OCI-LY7 (cell line): ENCODE data around the gene TSG101. TPM values are rescaled to one million over a fixed set of nuclear protein-coding genes. Genes with fewer than 3 reads are reported as not detected.

ENCODE experiments used
- BruUV-seq: library from RNA; stranded (reverse); fragments of 400-500 nt; replicated peaks from 2 replicates; lab custom pipeline; 2021; lab: Mats Ljungman, UMichigan
- CTCF ChIA-PET: fragments of 300-600 bp; sonication (Branson Sonifier 250); formaldehyde crosslinking; loops from one replicate; lab custom pipeline; 2022; ENCODE audit warnings: antibody characterized with exemption; ENCODE audit not compliant: unreplicated experiment; lab: Charles Lee
- POLR2A ChIA-PET: fragments of 300-600 bp; sonication (Branson Sonifier 250); formaldehyde crosslinking; loops from one replicate; lab custom pipeline; 2022; ENCODE audit warnings: antibody characterized with exemption; lab: Charles Lee
- DNase-seq: peaks from one replicate; pipeline ENCODE4 v3.0.0-alpha.2; 2015; ENCODE audit warnings: low spot score
- H2AFZ ChIP-seq: fragments of 200-600 bp; sonication (generic), shearing (Covaris generic); 2 replicates; pipeline ENCODE4 v1.6.1; 2014; ENCODE audit warnings: mild to moderate bottlenecking, antibody characterized with exemption, low read length, moderate library complexity
- H3K27ac ChIP-seq: fragments of 200-600 bp; sonication (generic); 2 replicates; pipeline ENCODE4 v1.5.1; 2014; ENCODE audit warnings: mixed run types, low read depth, mild to moderate bottlenecking, moderate library complexity, low read length, inconsistent platforms; ENCODE audit not compliant: poor library complexity, severe bottlenecking
- H3K36me3 ChIP-seq: fragments of 200-600 bp; sonication (generic); 2 replicates; pipeline ENCODE4 v1.6.1; 2014; ENCODE audit warnings: mild to moderate bottlenecking, antibody characterized with exemption, low read length, moderate library complexity, mixed read lengths; ENCODE audit not compliant: insufficient read depth
- H3K4me1 ChIP-seq: fragments of 200-600 bp; sonication (generic); 2 replicates; pipeline ENCODE4 v1.5.1; 2014; ENCODE audit warnings: mild to moderate bottlenecking, low read length; ENCODE audit not compliant: insufficient read depth, poor library complexity, severe bottlenecking
- H3K4me2 ChIP-seq: fragments of 200-600 bp; sonication (generic); 2 replicates; pipeline ENCODE4 v1.6.1; 2014; ENCODE audit warnings: mild to moderate bottlenecking, low read length
- H3K4me3 ChIP-seq: fragments of 200-600 bp; sonication (generic); 2 replicates; pipeline ENCODE4 v1.5.1; 2014; ENCODE audit warnings: mild to moderate bottlenecking, low read depth, low read length; ENCODE audit not compliant: poor library complexity, severe bottlenecking
- H3K79me2 ChIP-seq: fragments of 200-600 bp; sonication (generic); 2 replicates; pipeline ENCODE4 v1.6.1; 2016; ENCODE audit warnings: low read depth, mild to moderate bottlenecking, low read length, moderate library complexity, mixed read lengths; ENCODE audit not compliant: insufficient read depth
- H3K9me2 ChIP-seq: fragments of 200-600 bp; sonication (generic); 2 replicates; pipeline ENCODE4 v1.6.1; 2016; ENCODE audit warnings: mild to moderate bottlenecking, low read length, mixed read lengths; ENCODE audit not compliant: insufficient read depth
- H3K9me3 ChIP-seq: fragments of 200-600 bp; sonication (generic); 2 replicates; pipeline ENCODE4 v1.6.1; 2014; ENCODE audit warnings: mild to moderate bottlenecking, mixed run types, low read length, mixed read lengths
- H4K20me1 ChIP-seq: fragments of 200-600 bp; sonication (generic); 2 replicates; pipeline ENCODE4 v1.6.1; 2014; ENCODE audit warnings: mild to moderate bottlenecking, antibody characterized with exemption, low read length, moderate library complexity, mixed read lengths; ENCODE audit not compliant: insufficient read depth
- EZH2phosphoT487 ChIP-seq: fragments of 200-600 bp; sonication (generic); IDR thresholded peaks from 2 replicates; pipeline ENCODE4 v1.6.1; 2018; ENCODE audit warnings: low read depth, borderline replicate concordance, mild to moderate bottlenecking, mixed run types, antibody characterized with exemption, low read length, moderate library complexity, mixed read lengths
- intact Hi-C: fragments of 100-400 bp; cut with micrococcal nuclease; formaldehyde crosslinking; loops from one replicate; pipeline ENCODE4 v1.10.0; 2022; ENCODE audit not compliant: unreplicated experiment
- total RNA-seq, 2 experiments: library from RNA; depleted of rRNA in 1 of 2; stranded (reverse); fragments of >200 nt in 1 of 2; shearing (Covaris generic) in 1 of 2; gene quantifications; 2 replicates each; pipeline ENCODE4 v1.2.3, GENCODE V29; 2014 to 2022
- TF ChIP-seq, protein P1 (sequence below): fragments of 200-600 bp; sonication (generic); conservative IDR thresholded peaks from 2 replicates; pipeline ENCODE4 v1.5.1; 2014; ENCODE audit warnings: mild to moderate bottlenecking, antibody characterized with exemption, low read length, moderate library complexity, mixed read lengths

TSG101 gene
- total RNA-seq, 2 experiments from 2014 or later = 54.2 to 96.8 TPM

DNA sequence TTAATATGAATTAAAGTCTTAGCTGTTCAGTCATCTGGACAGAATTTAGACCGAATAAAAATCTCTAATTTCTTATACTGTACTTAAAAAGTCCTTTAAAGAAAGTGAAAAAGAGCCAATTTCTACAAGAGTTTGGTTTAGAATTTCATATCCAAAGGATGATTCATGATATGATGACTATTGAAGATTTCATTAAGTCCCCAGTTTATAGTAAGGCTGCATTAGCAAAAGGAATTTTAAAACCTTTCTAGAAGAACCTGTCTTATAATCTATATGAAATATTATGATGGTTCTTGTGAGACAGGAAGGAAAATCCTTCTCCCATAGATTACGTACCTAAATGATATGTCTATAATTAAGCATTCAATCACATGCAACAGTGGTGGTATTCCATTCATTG lies 34.8 kb downstream of the TSG101 start:
- H3K4me3 ChIP-seq = no peak overlapping the region
- intact Hi-C loops = loop anchor here (1.0 kb wide), 1 partner anchor 30 kb away; no protein-coding TSS in a partner anchor
- no TSS peak for BruUV-seq
- H3K27ac ChIP-seq = no peak overlapping the region
- POLR2A ChIA-PET = interaction anchor here (0.5 to 0.9 kb wide), 2 partner anchors 16 to 69 kb away, joined by 3 to 4 read pairs; no protein-coding TSS in a partner anchor
- H3K4me1 ChIP-seq = peaks cover 3% of the 10 kb centered on the region
- no peak for DNase-seq
- CTCF ChIA-PET = no interaction called here
- no peak overlapping the region for H3K4me2 ChIP-seq
- H3K36me3 ChIP-seq = peaks cover 91% of the 10 kb centered on the region
- H2AFZ ChIP-seq = no peak overlapping the region
- H3K9me3 ChIP-seq = no peaks in the 10 kb centered on the region
- H3K79me2 ChIP-seq = no peaks in the 10 kb centered on the region
- H4K20me1 ChIP-seq = 0 out of 2 replicates have a peak, but pooled peaks cover 4% of the 10 kb centered on the region
- H3K9me2 ChIP-seq = no peaks in the 10 kb centered on the region
- TF ChIP-seq, protein P1, sequence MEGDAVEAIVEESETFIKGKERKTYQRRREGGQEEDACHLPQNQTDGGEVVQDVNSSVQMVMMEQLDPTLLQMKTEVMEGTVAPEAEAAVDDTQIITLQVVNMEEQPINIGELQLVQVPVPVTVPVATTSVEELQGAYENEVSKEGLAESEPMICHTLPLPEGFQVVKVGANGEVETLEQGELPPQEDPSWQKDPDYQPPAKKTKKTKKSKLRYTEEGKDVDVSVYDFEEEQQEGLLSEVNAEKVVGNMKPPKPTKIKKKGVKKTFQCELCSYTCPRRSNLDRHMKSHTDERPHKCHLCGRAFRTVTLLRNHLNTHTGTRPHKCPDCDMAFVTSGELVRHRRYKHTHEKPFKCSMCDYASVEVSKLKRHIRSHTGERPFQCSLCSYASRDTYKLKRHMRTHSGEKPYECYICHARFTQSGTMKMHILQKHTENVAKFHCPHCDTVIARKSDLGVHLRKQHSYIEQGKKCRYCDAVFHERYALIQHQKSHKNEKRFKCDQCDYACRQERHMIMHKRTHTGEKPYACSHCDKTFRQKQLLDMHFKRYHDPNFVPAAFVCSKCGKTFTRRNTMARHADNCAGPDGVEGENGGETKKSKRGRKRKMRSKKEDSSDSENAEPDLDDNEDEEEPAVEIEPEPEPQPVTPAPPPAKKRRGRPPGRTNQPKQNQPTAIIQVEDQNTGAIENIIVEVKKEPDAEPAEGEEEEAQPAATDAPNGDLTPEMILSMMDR = no peak
- TF ChIP-seq EZH2phosphoT487 = no peak

DNA sequence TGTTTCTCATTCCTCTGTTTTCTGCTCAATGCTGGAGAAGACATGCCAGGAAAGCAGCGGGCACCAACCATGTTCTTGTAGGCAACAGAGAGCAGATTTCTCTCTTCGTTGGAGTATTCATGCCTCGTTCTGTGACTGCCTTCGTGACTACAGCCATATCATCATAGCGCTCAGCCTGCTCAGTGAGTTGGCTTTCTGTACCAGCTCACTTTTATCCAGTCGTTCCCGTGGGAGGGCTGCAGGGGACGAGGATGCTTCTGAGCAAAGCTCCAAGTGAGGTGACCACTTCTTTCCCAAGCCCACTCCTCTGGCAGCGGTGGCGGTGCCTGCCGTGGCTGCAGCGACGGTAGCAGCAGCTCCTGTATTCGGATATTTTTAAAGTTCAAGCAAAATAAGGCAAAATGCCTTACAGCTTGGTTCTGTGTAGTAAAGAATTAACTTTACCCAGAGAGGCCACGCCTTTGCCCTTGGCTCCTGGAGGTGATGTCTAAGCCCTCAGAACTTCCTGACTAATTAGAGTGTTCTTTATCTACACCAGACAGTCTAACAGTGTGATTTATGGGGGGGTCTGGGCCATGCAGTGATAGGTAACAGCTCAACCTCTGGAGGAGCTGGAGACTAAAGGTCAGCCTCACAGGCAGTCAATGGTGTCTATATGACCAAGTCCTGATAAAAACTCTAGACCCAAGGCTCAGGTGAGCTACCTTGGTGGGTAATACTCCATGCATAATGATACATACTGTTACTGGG lies 35.8 kb downstream of the TSG101 start:
- BruUV-seq = no TSS peak
- Histone ChIP-seq H3K9me2 (no peaks in the 10 kb centered on the region), H3K27ac (no peak overlapping the region), H3K79me2 (no peaks in the 10 kb centered on the region), H3K4me3 (no peak overlapping the region), H3K4me2 (no peak overlapping the region), H3K4me1 (peaks cover 3% of the 10 kb centered on the region), H4K20me1 (0 out of 2 replicates have a peak, but pooled peaks cover 4% of the 10 kb centered on the region), H3K36me3 (peaks cover 87% of the 10 kb centered on the region), H3K9me3 (no peaks in the 10 kb centered on the region), H2AFZ (no peak overlapping the region)
- CTCF ChIA-PET = no interaction called here
- intact Hi-C loops = no loop called here
- DNase-seq = no peak
- POLR2A ChIA-PET = interaction anchor here (0.9 kb wide), 1 partner anchor 17 kb away, joined by 3 read pairs; no protein-coding TSS in a partner anchor
- TF ChIP-seq, protein P1 = no peak
- no peak for TF ChIP-seq EZH2phosphoT487

DNA sequence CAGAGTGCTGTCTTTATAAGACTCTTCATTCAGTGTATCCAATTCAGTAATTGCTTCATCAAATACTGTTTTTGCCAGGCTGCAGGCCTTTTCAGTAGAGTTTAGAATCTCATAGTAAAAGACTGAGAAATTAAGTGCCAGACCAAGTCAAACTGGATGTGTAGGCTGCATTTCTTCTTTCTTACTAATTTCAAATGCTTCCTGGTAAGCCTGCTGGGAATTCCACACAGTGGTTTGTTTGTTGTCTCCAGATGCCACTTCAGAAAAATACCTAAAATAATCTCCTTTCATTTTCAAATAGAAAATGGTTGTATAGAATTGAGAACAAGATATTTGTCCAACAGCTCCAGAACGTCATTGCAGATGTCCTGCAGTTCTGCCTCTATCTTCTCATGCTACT lies 36.4 kb downstream of the TSG101 start:
- H3K36me3 ChIP-seq = peaks cover 84% of the 10 kb centered on the region

More for the DNA sequence above, 36.4 kb downstream of the TSG101 start:
- intact Hi-C loops = no loop called here
- Histone ChIP-seq H3K4me1 (peaks cover 1% of the 10 kb centered on the region), H3K4me3 (no peak overlapping the region), H3K79me2 (no peaks in the 10 kb centered on the region), H3K4me2 (no peak overlapping the region), H3K9me3 (no peaks in the 10 kb centered on the region), H4K20me1 (0 out of 2 replicates have a peak, but pooled peaks cover 4% of the 10 kb centered on the region), H3K9me2 (no peaks in the 10 kb centered on the region), H2AFZ (no peak overlapping the region), H3K27ac (no peak overlapping the region)
- CTCF ChIA-PET = no interaction called here
- DNase-seq = no peak
- no TSS peak for BruUV-seq
- TF ChIP-seq, protein P1 = no peak
- TF ChIP-seq EZH2phosphoT487 = no peak
- POLR2A ChIA-PET = no interaction called here
